ENCODE measurements around the gene TAF3. TPM values are rescaled to one million over a fixed set of nuclear protein-coding genes. Genes with fewer than 3 reads are reported as not detected.

The TAF3 gene, protein sequence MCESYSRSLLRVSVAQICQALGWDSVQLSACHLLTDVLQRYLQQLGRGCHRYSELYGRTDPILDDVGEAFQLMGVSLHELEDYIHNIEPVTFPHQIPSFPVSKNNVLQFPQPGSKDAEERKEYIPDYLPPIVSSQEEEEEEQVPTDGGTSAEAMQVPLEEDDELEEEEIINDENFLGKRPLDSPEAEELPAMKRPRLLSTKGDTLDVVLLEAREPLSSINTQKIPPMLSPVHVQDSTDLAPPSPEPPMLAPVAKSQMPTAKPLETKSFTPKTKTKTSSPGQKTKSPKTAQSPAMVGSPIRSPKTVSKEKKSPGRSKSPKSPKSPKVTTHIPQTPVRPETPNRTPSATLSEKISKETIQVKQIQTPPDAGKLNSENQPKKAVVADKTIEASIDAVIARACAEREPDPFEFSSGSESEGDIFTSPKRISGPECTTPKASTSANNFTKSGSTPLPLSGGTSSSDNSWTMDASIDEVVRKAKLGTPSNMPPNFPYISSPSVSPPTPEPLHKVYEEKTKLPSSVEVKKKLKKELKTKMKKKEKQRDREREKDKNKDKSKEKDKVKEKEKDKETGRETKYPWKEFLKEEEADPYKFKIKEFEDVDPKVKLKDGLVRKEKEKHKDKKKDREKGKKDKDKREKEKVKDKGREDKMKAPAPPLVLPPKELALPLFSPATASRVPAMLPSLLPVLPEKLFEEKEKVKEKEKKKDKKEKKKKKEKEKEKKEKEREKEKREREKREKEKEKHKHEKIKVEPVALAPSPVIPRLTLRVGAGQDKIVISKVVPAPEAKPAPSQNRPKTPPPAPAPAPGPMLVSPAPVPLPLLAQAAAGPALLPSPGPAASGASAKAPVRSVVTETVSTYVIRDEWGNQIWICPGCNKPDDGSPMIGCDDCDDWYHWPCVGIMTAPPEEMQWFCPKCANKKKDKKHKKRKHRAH
- total RNA-seq = 1.7 and 2.1 TPM in 2 replicates

DNA sequence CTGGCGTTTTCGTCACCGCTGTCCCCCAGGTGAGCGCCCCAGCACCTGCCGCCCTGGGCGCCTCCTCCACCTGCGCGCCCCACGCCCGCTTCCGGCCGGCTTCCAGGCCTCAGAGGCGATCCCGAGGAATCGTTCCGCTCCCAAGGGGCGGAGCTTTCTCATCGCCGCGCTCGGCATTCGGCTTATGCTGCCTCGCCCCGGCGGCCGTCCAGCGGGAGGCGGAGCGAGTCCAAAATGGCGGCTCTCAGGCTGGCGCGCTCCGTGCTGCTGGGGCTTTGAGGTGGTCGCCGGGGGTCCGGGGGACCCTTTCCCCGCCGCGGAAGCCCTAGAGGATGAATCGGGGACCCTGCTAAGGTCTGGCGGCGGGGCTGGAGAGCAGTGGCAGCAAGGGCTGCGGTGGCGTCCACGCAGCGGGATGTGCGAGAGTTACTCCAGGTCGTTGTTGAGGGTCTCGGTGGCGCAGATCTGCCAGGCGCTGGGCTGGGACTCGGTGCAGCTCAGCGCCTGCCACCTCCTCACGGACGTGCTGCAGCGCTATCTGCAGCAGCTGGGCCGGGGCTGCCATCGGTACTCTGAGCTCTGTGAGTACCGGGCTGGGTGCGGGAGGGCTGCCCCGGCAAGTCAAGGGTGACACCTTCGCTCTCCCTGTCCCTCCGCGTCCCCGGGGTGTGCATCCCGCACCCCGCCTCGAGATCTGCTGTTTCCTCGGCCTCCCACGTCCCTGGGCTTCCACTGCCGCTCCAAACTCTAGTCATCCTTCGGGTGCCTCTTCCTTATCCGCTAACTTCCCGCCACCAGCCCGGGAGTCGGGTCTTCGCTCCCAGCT, at the start of gene TAF3:
Gene TAF3, plus strand, starts transcription at position 211 of the 826 bp plus-strand sequence. Its CDS starts 205 bp downstream, at position 416.

DNA sequence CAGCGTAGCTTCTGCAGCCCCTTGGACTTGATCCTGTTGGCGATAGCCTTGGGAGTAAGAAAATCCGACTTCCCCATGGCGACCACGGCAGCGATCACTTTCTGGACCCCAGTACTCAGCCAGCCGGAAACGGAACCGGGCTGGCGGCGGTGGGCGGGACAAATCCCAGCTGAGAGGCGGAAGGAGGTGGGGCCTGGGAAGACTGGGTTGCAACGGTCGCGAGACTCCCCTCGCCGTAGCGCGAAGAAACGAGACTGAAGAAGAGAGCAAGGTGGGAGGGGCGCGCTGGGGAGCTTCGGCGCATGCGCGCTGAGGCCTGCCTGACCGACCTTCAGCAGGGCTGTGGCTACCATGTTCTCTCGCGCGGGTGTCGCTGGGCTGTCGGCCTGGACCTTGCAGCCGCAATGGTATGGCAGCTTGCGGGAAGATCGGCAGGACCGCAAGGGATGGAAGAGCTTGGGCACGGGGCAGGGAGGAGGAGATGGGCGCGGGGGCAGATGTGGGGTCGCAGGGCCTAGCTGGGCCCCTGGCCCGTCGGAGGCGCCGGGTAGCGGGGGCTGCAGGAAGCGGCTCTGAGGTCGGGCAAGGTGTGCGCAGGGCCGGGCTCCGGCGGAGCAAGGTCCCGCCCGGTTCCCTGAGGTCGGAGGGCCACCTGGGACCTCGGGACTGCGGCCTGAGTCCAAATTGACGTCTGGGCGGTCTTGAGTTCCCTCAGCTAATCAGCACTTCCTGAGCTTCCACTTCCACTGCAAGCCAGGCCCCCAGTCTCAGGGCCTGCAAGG, 30.3 kb upstream of the TAF3 start, which contains the start of the genes ATP5F1C and KIN:
Gene ATP5F1C, plus strand, starts transcription at position 321 of the 782 bp plus-strand sequence. Its CDS starts 31 bp downstream, at position 352.
Gene KIN, minus strand, starts transcription at position 137 of the 782 bp plus-strand sequence. Its CDS starts 60 bp downstream, at position 77.

DNA sequence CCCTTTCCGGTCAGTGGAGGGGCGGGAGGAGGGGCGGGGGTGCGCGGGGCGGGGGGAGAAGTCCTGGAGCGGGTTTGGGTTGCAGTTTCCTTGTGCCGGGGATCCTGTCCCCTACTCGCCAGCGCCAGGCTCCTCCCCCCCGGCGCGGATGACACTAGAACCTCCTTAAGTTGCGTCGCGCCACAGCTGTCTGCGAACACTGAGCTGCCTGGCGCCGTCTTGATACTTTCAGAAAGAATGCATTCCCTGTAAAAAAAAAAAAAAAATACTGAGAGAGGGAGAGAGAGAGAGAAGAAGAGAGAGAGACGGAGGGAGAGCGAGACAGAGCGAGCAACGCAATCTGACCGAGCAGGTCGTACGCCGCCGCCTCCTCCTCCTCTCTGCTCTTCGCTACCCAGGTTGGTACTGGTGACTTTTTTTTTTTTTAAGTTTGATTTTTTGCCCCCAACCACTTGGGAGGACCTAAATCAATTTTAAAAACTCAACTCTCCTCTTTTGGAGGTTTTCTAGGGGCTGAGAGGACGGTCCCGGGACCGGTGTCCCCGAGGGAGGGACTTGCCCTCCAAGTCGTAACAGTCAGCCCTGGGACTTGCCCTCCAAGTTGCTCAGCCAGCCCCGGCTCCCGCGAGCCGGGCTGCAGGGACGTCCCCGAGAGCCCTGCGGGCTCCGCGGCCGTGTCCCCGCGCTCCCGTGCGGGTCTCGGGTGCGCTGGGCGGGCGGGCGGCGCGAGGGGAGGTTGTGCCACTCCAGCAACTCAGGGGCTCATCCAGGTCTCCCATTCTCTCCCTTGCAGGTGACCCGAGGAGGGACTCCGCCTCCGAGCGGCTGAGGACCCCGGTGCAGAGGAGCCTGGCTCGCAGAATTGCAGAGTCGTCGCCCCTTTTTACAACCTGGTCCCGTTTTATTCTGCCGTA, 236.4 kb downstream of the TAF3 start, which contains the start of gene GATA3:
Gene GATA3, plus strand, starts transcription at position 195 of the 914 bp plus-strand sequence. CDS start 968 bp downstream, outside the sequence.

Other genes with a start within 250 kb of the TAF3 start
- gene ITIH5, start 151.5 kb upstream of the TAF3 start, total RNA-seq = not detected in 2 replicates
- gene ITIH2, start 115.2 kb upstream of the TAF3 start, total RNA-seq = not detected in 2 replicates
- gene KIN, start 30.5 kb upstream of the TAF3 start, total RNA-seq = 4.6 and 8.2 TPM in 2 replicates
- gene ATP5F1C, start 30.3 kb upstream of the TAF3 start, total RNA-seq = 396 and 416 TPM in 2 replicates
- 0.29 and 0.53 TPM in 2 replicates for gene GATA3, start 236.2 kb downstream of the TAF3 start, total RNA-seq